VCaP (cell line): ENCODE measurements around the gene MPV17L.
"Not testable (repeated sequence)": the region's sequence is repeated elsewhere in the genome, so short reads cannot be mapped to it uniquely, and the experiment has no call there.

Experiments
- H3K27ac ChIP-seq: fragments of 450-650 bp; 2 replicates; pipeline ENCODE4 v1.5.1; 2017
- CTCF ChIP-seq: fragments of 450-650 bp; conservative IDR thresholded peaks from 2 replicates; pipeline ENCODE4 v1.5.1; 2017; ENCODE audit warnings: mild to moderate bottlenecking, moderate library complexity

MPV17L gene

GRCh38 chr16:15395631-15396508 is at the start of gene MPV17L:
MPV17L (plus strand) TSS chr16:15395754; CDS start chr16:15395898, 144 bp downstream.
- peak within 1 kb of the TSS; percentile 34; the same call in 1 of the 2 replicates for H3K27ac ChIP-seq

- H3K27ac ChIP-seq: not testable (repeated sequence)
Observed at GRCh38 chr16:15348721-15349120, 46.8 kb upstream of the MPV17L start.

GRCh38 chr16:15351251-15351650 is 44.3 kb upstream of the MPV17L start:
- H3K27ac ChIP-seq: not testable (repeated sequence)

- H3K27ac ChIP-seq: not testable (repeated sequence)
Observed at GRCh38 chr16:15351745-15352144, 43.8 kb upstream of the MPV17L start.

- not testable (repeated sequence) for H3K27ac ChIP-seq
Observed at GRCh38 chr16:15352852-15353251, 42.7 kb upstream of the MPV17L start.

GRCh38 chr16:15354846-15355245 is 40.7 kb upstream of the MPV17L start:
- not testable (repeated sequence) for H3K27ac ChIP-seq

- H3K27ac ChIP-seq: not testable (repeated sequence)
Observed at GRCh38 chr16:15357495-15357894, 38.1 kb upstream of the MPV17L start.

GRCh38 chr16:15378194-15378593 is 17.4 kb upstream of the MPV17L start, which contains the start of gene NPIPA5:
NPIPA5 (minus strand) TSS chr16:15378294; CDS start chr16:15378294, 0 bp downstream.
- not testable (repeated sequence) for H3K27ac ChIP-seq

- H3K27ac ChIP-seq: not testable (repeated sequence)
Observed at GRCh38 chr16:15382810-15383209, 12.7 kb upstream of the MPV17L start.

GRCh38 chr16:15388060-15388459 is 7.5 kb upstream of the MPV17L start:
- not testable (repeated sequence) for H3K27ac ChIP-seq

GRCh38 chr16:15389916-15390315 is 5.6 kb upstream of the MPV17L start:
- H3K27ac ChIP-seq: not testable (repeated sequence)

- not testable (repeated sequence) for H3K27ac ChIP-seq
Observed at GRCh38 chr16:15393025-15393424, 2.5 kb upstream of the MPV17L start.

- not testable (repeated sequence) for H3K27ac ChIP-seq
Observed at GRCh38 chr16:15396509-15396829, 915 bp downstream of the MPV17L start.

GRCh38 chr16:15396948-15397594 is 1.5 kb downstream of the MPV17L start:
- no peak for TF ChIP-seq CTCF
- no peak overlapping the region for H3K27ac ChIP-seq

- H3K27ac ChIP-seq: no peak overlapping the region
- no peak for TF ChIP-seq CTCF
Observed at GRCh38 chr16:15398618-15399316, 3.2 kb downstream of the MPV17L start.
